GM18870 (cell line): ENCODE measurements around the gene S100A3.
"Not testable (repeated sequence)": the region's sequence is repeated elsewhere in the genome, so short reads cannot be mapped to it uniquely, and the experiment has no call there.

Experiments
- ATAC-seq: cut with Tn5 transposase; IDR thresholded peaks from one replicate; pipeline ENCODE4 v1.9.1; 2021; ENCODE audit warnings: moderate library complexity; ENCODE audit not compliant: unreplicated experiment

S100A3 gene

DNA sequence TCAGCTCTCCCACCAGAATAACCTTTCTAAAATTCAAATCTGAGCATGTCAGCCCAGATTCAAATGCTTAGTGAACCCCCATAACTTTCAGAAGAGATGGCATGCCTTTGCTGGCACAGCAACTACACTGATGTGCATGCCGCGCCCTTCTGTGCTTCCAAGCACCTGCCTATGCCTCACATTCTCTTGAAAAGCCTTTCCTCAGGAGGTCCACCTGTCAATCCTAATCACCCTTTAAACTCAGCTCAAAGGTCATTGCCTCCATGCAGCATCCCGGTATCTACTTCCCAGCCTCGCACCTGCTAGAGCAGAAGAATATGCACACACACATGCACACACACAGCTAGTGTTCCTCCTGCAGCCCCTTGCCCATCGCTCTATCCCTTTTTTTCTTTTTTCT lies 21.8 kb upstream of the S100A3 start:
- ATAC-seq = no peak

DNA sequence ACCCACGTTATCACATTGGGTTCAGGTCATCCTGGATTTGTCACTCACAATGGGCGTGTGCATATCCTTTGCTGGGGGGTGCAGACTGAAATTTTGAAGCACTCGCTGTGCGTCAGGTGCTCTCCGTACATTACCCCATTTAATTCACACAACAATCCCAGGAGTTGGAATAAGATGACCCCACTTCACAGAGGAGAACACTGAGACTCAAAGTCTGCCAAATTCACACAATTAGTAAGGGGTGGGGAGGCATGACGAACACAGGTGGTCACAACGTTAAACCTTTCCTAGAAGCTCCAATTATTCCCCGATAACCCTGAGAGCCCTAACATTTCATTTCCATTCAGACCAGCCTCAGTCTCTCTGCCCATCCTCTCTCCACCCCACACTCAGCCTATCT lies 20.4 kb upstream of the S100A3 start:
- ATAC-seq = no peak

DNA sequence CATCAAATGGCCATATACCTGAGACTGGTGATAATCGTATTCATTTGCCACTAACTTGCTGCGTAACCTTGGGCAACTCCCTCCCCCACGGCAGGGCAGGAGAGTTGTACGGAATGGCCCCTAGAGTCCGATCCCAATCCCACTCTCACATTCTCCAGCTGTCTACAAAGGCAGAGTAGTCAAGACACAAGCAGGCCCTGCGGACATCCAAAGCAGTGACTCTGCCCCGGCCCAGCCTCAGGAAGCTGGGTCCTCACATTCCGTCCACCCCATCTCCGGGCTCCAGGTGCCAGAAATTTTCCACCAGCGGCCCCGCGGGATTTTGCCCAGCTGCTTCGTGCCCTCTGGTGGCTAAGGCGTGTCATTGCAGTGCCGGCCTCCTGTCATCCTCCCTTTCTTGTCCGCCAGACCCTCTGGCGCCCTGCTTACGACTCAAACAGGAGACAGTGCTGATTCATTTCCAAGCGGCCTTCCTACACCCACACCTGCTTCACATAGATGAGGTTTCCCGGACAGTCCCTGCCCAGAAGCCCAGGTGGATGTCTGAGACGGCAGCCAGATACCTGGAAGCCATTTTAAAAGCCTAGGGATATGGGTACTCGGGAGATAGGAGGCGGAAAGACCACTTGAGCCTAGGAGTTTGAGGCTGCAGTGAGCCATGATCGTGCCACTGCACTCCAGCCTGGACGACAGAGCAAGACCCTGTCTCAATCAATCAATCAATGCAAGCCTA lies 19.5 kb upstream of the S100A3 start:
- ATAC-seq = no peak

DNA sequence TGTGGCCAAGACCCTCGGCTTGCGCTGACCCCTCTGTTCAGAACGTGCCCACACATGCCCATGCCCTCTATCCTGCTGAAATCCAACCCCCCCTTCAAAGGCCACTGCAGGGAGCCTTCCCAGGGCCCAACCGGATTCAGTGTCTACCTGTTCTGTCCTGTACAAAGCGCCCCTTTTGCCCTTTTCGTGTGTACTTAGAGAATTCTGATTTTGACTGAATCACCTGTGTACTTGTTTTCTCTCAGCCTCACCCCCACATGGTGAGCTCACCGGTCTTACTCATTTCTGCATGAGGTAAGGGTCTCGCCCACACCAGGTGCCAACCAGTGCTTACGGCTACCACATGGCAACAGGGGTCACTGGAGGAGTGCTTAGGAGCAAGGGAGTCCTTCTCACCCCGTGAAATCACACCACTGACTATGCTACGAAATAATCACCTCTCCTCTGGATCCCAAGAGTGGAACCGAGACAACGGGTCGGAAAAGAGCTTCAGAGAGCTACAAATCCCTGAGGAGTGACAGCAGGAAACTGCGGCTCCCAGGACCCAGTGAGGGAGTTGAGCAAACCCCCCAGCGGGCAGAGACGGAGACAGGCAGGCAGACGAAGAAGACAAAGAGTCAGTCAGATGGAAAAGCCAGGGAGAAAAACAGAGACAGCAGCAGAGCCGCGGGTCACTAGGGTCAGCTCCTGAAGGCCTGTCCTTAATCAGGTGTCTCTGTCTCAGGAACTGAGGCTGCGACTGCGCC lies 18.7 kb upstream of the S100A3 start:
- ATAC-seq = no peak

DNA sequence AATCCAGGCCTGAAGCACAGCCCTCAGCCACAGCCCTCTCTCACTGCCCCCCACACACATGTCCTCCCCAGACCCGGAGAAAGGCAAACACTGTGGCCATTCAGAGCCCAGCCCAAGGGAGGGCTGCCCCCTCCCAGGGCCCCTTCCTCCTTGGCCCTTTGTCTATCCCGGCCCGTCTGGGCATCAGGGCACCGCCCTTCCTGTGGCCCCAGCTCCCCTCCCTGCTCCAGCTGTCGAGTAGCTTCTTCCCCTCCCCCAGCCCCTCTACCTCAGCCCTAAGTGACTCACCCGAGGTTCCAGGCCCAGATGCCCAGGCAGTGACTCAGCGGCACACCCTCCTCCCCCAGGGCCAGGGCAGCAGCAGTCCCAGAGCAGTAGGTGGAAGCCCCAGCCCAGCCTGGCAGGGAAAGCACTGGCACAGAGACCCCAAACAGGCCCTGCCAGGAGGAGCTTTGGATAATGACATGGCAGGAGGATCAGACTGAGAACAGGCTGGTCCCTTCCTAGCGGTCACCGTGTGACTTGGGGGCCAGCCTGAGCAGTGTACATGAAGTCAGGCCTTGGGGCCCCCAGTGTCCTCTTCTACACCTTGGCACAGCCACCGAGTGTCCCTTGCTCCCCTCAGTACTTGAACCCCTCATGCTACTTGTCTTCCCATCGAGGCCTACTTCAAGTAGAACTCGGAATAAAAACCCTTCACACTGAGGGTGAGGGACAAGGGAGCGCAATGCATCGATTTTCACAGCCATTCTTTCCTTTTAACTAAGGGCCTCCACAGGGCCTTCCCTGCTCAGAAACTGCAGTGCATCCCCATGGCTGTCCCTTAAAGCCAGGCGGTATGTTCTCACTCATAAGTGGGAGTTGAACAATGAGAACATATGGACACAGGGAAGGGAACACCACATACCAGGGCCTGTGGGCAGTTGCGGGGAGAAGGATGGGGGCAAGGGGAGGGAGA lies 17.6 kb upstream of the S100A3 start:
- no peak for ATAC-seq

DNA sequence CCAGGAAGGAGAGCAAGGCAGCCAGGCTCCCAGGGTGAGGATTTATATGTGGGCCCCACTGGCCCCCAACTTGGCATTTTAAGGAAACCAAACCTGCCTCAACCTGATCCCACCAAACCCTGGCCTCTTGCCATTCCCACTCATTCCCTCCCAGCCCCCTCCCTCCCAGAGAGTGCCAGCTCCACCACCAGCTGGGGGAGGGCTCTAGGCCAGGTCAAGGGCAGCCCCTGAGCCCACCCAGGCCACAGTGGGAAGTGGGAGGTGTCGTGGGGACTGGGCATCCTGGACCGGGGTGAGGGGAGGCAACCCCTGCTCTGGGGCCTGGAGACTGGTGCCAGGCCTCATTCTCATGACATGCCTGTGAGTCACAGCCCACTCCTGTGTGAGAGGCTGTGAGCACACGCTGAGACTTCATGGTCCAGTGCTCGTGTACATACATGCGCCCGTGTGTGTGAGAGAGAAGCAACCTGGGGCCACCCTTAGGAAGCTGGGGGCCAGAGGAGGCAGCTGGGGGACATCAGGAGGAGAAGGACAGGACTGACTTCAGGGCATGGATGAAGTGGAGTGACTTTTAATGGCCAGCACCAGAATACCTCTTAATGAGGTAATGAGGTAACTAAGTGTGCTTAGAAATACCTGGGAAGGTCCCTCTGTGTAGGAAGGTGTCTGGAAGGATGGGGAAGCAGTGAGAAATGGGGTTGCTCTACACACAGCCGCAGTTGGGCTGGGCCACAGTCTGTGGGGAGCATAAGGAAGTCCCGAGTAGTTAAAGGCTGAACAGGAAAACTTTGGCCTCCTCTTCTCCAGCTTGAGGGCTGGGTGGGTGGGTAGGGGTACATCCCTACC lies 16.7 kb upstream of the S100A3 start, which contains the start of gene S100A2:
S100A2 (minus strand) TSS at position 316 of the 846 bp plus-strand sequence. CDS start 1,967 bp downstream, outside the sequence.
- ATAC-seq = no peak

DNA sequence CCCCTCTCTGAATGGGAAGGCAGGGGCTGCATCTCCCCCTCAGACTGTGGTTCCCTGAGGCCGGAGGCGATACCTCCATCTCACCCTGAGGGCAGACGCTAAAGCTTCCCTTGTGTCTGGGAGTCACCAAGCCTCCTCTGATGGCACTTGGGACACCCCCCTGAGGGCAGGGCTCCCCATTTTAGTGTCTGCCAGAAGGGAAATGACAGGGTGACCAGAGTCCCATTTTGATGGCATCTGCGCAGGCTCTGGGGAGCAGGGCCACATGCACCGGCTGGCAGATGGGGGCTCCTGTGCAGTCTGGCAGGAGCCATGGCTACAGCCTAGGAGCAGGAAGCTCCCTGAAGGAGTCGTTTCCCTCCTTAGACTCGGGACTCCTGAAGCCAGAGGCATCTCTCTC lies 14.9 kb upstream of the S100A3 start:
- ATAC-seq = no peak

DNA sequence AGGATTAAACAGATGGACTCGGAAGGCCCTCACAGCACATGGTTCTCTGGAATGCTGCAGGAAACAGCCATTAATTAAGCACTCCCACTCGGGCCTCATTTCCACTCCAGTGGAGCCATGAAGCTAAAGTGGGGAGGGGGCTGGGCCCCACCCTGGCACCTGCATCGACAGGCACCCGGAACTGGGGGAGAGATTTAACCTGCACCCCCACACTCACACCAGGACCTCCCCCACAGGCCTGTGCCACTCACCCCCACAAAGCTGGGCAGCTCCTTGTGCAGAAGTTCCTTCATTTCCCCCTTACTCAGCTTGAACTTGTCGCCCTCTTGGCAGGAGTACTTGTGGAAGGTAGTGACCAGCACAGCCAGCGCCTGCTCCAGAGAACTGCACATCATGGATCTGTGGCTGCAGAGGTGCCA lies 14.4 kb upstream of the S100A3 start:
- no peak for ATAC-seq

DNA sequence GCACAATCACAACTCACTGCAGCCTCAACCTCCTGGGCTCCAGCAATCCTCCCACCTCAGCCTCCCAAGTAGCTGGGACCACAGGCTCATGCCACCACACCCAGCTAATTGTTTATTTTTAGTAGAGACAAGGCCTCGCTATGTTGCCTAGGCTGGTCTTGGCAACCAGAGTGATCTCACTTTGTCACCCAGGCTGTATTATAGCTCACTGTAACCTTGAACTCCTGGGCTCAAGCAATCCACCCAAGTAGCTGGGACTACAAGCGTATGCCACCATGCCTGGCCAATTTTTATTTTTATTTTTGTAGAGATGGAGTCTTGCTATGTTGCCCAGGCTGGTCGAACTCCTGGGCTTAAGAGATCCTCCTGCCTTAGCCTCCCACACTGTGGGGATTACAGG lies 13.0 kb upstream of the S100A3 start:
- not testable (repeated sequence) for ATAC-seq

DNA sequence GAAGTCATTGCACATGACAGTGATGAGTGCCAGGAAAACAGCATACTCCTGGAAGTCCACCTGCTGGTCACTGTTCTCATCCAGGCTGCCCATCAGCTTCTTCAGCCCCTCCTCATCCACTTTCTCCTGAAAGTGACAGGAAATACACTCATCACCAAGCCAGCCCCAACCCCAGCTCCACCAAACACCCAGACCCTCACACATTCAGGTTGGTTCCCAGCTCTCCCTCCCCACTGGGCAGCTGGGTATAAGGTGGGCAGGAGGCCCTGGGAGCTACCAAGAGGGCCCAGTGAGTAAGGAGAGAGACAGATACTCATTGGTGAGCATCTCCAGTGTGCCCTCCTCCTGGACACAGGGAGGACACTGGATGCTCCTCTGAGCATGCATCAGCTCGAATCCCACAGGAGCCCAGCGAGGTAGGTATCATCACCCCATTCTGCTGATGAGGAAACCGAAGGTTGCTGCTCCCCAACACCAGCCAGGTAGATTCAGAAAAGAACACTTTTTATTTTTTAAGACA lies 12.5 kb upstream of the S100A3 start:
- ATAC-seq = no peak

DNA sequence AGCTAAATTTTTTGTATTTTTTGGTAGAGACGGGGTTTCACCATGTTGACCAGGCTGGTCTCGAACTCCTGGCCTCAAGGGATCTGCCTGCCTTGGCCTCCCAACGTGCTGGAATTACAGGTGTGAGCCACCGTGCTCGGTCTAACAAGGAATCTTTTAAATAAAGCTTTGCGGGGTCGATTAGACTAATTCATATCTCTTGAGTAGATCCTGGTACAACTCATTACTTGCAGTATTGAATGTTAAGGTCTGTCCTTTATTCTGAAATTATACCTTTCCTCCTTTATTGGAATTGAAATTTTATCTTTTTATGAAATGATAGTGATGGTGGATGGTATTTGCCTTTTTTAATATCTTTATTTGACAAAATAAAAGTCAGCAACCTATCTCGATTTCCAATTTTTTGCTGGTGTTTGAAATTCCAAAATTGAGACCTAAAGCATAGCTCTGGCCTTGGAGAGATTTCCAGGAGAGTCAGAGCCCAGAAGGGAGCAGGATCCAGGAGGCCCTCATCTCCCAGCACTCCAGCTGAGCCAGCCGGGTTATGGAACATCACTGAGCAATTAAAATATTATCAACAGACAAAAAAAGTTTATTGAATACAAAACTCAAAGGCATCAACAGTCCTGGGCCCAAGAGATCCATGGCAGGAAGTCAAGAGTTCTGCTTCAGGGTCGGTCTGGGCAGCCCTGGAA lies 11.9 kb upstream of the S100A3 start:
- no peak for ATAC-seq

DNA sequence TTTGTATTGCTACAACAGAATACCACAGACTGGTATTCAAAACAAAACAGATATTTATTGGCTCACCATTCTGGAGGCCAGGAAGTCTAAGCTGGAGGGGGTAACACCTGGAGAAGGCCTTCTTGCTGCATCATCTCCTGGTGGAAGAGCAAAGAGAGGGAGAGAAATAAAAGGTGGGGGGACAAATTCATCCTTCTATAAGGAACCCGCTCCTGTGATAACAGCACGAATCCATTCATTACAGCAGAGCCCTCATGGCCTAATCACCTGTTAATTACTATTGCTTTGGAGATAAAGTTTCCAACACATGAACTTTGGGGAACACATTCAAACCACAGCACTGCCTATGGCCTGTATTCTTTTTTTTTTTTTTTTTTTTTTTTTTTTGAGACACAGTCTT lies 11.2 kb upstream of the S100A3 start:
- ATAC-seq = no peak

DNA sequence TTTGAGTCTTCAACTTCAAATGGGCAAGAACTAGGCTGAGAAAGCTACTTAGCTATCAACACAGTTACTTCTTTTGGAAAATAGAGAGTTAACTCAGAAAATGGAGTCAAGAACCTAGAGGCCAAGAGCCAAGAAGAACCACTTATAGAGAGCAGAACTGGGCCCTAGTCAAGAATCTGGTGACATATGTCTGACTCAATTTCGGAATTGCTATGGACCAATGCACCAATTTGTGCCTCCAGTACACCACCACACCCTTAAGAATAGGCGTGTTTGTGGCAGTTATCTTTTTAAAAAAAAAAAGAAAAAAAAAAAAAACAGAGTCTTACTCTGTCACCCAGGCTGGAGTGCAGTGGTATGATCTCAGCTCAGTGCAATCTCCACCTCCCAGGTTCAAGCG lies 8.8 kb upstream of the S100A3 start:
- ATAC-seq = no peak

DNA sequence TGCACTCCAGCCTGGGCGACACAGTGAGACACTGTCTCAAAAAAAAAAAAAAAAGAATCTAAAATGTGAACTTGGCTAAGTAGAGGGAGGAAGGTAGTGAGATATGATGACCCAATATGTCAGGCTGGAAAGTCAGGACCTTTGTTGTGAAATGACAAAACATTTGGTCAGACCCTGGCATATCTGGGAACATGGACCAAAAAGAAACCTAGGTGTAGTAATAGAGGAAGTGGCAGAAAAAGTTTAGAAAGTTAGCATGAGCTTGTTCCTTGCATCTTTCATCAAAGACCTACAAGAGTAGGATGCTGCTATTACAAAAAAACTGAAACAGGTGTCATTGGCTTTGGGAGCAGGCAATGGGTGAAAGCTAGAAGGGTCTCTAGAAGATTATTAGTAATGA lies 7.3 kb upstream of the S100A3 start:
- ATAC-seq = no peak

DNA sequence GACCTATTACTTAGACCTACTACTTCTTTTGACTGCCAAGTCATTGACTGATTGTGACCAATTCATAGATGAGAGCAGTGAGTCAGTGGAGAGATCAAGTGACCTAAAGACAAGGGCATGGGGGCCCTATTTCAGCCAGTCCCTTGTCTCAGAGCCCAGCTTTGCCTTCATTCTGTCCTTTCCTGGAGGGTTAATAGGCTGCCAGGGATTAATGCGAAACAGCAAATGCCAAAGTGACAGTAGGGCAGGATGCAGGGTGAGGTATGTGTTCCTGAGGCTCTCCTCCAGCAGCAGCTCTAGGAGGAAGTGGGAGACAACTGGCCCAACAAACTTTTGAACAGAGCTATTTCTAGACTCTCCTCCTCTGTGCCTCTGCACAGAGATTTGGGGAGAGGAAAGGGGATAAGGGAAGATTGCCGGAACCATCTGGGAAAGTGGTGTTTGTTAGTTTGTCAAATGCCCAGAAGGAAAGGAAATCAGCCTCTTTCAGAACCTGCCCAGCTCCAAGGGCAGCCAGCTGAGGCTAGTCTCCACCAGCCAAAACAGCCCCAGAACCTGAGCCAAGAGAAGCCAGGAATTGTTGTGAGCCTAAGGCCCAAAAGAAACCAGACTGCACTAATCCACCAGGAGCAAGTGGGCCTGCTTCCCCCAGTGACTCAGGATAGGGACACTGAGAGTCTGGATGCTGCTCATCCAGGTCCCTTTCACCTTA lies 4.9 kb upstream of the S100A3 start:
- no peak for ATAC-seq

DNA sequence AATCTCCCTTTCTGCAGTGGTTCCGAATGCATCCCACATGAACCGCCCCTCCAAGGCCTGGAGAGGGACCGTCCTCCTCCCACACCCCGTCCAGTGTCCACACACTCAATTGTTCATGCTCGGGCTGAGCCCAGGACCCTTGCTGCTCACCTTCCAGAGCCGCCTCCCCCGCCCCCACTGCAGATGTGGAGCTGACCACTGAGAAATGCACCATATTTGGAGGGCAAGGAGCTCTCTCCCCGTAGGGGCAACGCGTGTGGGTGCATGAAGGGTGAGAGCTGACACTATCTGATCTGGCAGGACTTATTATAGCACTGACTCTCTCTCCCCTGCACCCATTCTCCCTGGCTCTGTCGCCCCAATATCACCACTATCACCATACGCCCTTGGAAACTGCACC lies 4.0 kb upstream of the S100A3 start:
- ATAC-seq = no peak

DNA sequence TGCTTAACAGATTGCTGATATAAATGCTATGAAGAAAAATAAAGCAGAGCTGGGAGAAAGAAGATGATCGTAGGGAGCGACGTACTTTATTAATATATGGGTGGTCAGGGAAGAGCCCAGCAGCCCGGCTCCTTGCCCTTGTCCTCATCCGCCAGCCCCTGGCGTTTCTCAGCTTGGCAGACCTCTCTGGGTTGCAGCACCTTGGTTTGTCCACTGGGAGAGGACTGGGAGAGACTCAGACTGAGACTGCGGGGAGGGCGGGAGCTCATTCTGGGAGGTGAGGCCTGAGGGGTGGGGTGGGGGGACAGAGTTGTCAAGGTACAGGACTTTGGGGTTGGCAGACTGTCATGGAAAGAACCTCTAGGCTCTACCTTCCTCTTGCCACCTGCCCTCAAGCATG lies 3.3 kb upstream of the S100A3 start:
- no peak for ATAC-seq

DNA sequence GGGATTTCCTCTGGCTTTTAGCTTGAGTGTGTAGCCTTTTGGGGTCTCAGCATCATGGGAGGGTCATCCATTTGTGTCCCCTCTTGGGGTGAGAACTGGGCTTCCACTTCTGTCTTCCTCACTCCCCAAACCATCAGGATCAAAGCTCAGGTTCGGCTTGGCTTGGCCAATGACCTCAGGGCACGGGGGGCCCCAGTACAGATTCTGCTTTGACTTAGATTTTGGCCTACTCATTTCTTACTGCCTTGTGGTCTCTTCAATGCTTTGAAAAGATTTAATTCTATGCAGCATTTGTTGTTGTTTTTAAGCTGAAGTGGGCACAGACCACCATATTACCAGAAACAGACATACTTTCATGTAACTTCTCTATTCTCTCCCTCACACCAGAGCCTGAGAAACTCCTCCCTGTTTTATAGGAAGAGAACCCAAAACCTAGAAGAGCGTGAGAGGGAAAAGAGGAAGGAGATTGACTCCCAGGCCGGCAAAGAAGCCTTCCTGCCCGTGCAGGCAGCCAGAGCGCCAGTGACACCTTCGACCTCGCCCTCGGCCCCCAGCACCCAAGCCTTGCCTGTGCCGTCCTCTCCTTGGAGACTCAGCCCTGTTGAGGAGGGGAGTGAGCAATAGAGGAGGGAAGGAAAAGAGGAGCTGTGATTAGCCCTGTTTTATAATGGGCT lies 1.9 kb upstream of the S100A3 start:
- ATAC-seq = no peak

DNA sequence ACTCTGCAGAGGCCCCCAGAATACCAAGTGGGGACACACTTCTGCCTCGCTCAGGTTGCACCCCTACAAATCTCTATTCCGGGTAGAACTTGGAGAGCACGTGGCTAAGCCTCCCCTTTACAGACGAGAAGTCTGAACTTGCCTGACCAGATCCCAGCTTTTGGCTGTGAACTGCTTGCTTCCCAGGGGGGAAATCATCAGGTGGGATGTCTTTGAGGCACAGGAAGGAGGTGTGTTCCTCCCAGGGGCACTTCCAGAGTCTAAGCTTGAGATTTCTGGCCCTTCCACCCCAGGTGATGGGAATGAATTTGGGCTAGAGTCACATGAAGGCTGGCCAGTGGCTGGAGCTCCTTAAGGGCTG lies 1.3 kb upstream of the S100A3 start:
- no peak for ATAC-seq
